GM23248 (cell line): Measurements from ENCODE around the gene KCNE4. TPM values are rescaled to one million over a fixed set of nuclear protein-coding genes. Genes with fewer than 3 reads are reported as not detected.
A peak's percentile ranks its signal among the peaks of the same experiment; 100 is the strongest.

Experiments
- DNase-seq: peaks from one replicate; pipeline ENCODE4 v3.0.0-alpha.2; 2015
- H2AFZ ChIP-seq: fragments of 200-600 bp; sonication (generic); 2 replicates; pipeline ENCODE4 v1.6.1; 2016; ENCODE audit warnings: antibody characterized with exemption
- H3F3A ChIP-seq: fragments of 200-600 bp; sonication (generic); 2 replicates; pipeline ENCODE4 v1.6.1; 2016; ENCODE audit warnings: mild to moderate bottlenecking, antibody characterized with exemption, mixed run types; ENCODE audit not compliant: insufficient read depth
- H3K27ac ChIP-seq: fragments of 200-600 bp; sonication (generic); 2 replicates; pipeline ENCODE4 v1.5.1; 2016; ENCODE audit warnings: mild to moderate bottlenecking
- H3K27me3 ChIP-seq: fragments of 200-600 bp; sonication (generic); replicated peaks from 2 replicates; pipeline ENCODE4 v1.6.1; 2016; ENCODE audit warnings: mild to moderate bottlenecking; ENCODE audit not compliant: insufficient read depth
- H3K36me3 ChIP-seq: fragments of 200-600 bp; sonication (generic); 2 replicates; pipeline ENCODE4 v1.6.1; 2016; ENCODE audit warnings: low read depth, mild to moderate bottlenecking
- H3K4me1 ChIP-seq: fragments of 200-600 bp; sonication (generic); 2 replicates; pipeline ENCODE4 v1.6.1; 2016; ENCODE audit warnings: mild to moderate bottlenecking; ENCODE audit not compliant: insufficient read depth
- H3K4me2 ChIP-seq: fragments of 200-600 bp; sonication (generic); one replicate; pipeline ENCODE4 v1.6.1; 2016; ENCODE audit warnings: mild to moderate bottlenecking; ENCODE audit not compliant: unreplicated experiment
- H3K4me3 ChIP-seq: fragments of 200-600 bp; sonication (generic); 2 replicates; pipeline ENCODE4 v1.5.1; 2016; ENCODE audit warnings: mild to moderate bottlenecking
- H3K79me2 ChIP-seq: fragments of 200-600 bp; sonication (generic); 2 replicates; pipeline ENCODE4 v1.6.1; 2016; ENCODE audit warnings: mild to moderate bottlenecking; ENCODE audit not compliant: insufficient read depth
- H3K9ac ChIP-seq: fragments of 200-600 bp; sonication (generic); 2 replicates; pipeline ENCODE4 v1.6.1; 2016; ENCODE audit warnings: mild to moderate bottlenecking
- H3K9me2 ChIP-seq: fragments of 200-600 bp; sonication (generic); 2 replicates; pipeline ENCODE4 v1.6.1; 2016; ENCODE audit warnings: mixed run types, mild to moderate bottlenecking, moderate library complexity; ENCODE audit not compliant: insufficient read depth
- H3K9me3 ChIP-seq: fragments of 200-600 bp; sonication (generic); one replicate; pipeline ENCODE4 v1.6.1; 2017; ENCODE audit warnings: low read depth
- H4K20me1 ChIP-seq: fragments of 200-600 bp; sonication (generic); 2 replicates; pipeline ENCODE4 v1.6.0; 2016; ENCODE audit not compliant: insufficient read depth
- EZH2 ChIP-seq: fragments of 200-600 bp; sonication (generic); IDR thresholded peaks from 2 replicates; pipeline ENCODE4 v1.6.1; 2018; ENCODE audit warnings: antibody characterized with exemption, mild to moderate bottlenecking; ENCODE audit not compliant: insufficient read depth, poor library complexity, severe bottlenecking
- EZH2phosphoT487 ChIP-seq: fragments of 200-600 bp; sonication (generic); IDR thresholded peaks from 2 replicates; pipeline ENCODE4 v1.6.1; 2018; ENCODE audit warnings: antibody characterized with exemption, moderate library complexity, mild to moderate bottlenecking, low read depth; ENCODE audit not compliant: insufficient read depth
- WGBS, 2 experiments: methylation state at CpG; one replicate each; pipeline ENCODE4 v1.1.6; 2015 to 2017; ENCODE audit warnings: low lambda C conversion rate in 2 of 2, low coverage in 1 of 2; ENCODE audit errors: missing lambda C conversion rate in 2 of 2; 5-methylcytosine and 5-hydroxymethylcytosine counted together
- in situ Hi-C: fragments of 300-500 bp; cut with MboI; formaldehyde crosslinking; loops from 2 replicates; pipeline ENCODE4 v1.15.0; 2020
- polyA plus RNA-seq: library from polyadenylated mRNA; unstranded; fragments of >200 nt; fragmentation: Nextera tagmentation; extraction: Ambion mirVana; gene quantifications from 2 replicates; pipeline ENCODE4 v1.2.1, GENCODE V29; 2016
- total RNA-seq: library from RNA; depleted of rRNA; stranded (reverse); fragments of >200 nt; shearing (Covaris generic); gene quantifications from 2 replicates; pipeline ENCODE4 v1.2.3, GENCODE V29; 2014

KCNE4 gene
- total and polyA plus RNA-seq, 2 experiments from 2014 or later: 3.3 to 5.9 TPM

DNA sequence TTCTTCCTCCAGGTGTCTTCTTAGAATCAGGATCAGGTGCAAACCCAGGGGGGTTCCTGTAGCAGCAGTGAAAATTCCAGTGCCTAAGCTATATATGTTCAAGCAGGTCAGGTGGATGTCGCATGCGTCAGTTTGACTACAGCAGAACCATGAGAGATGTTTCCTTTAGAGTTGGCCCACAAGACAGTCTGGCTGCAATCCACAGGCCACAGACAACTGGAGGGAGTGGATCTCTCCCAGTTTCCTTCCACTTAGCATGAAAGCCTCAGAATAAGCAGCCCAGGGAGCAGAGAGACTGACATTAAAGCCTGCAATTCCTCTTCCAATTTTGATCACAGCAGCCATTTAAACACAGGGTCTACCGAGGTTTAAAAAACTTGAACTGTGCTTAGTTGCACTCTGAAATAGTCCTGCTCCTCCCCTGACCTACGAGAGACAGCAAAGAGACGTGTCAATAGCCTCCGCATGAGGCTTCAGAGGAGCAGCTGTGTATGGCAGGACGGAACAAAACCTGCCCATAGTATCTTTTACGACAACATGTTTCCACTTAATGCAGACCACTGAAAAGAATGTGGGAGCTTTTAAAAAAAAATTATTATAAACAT, 988 bp upstream of the KCNE4 start:
- in situ Hi-C loops: no loop called here
- Histone ChIP-seq H3K9me2 (no peaks in the 10 kb centered on the region), H3K4me2 (peak overlapping the region; percentile 86), H3K27ac (no peak overlapping the region), H4K20me1 (no peaks in the 10 kb centered on the region), H3K9me3 (no peaks in the 10 kb centered on the region), H2AFZ (peak overlapping the region; percentile 86), H3K36me3 (no peaks in the 10 kb centered on the region), H3F3A (peaks cover 37% of the 10 kb centered on the region), H3K9ac (peak overlapping the region; percentile 79), H3K79me2 (no peaks in the 10 kb centered on the region), H3K4me3 (peak overlapping the region; percentile 82), H3K27me3 (no peaks in the 10 kb centered on the region), H3K4me1 (peaks cover 53% of the 10 kb centered on the region)
- peak; percentile 54 for DNase-seq
- WGBS, 2 experiments: 48 to 49% methylated on average over 8 of the region's 8 CpGs
- TF ChIP-seq EZH2: no peak
- TF ChIP-seq EZH2phosphoT487: no peak

- 88 to 90% methylated on average over 40 to 41 of the region's 42 CpGs for WGBS, 2 experiments
- Histone ChIP-seq H3K4me3 (peak overlapping the region; percentile 82), H2AFZ (peak overlapping the region; percentile 86; the same call in 1 of the 2 replicates), H3K36me3 (no peaks in the 10 kb centered on the region), H3K27ac (0 out of 2 replicates have a peak overlapping the region, but pooled peaks have one; percentile 9), H3K27me3 (no peaks in the 10 kb centered on the region), H3K4me2 (peak overlapping the region; percentile 86), H3F3A (peaks cover 23% of the 10 kb centered on the region), H3K79me2 (no peaks in the 10 kb centered on the region), H3K4me1 (peaks cover 37% of the 10 kb centered on the region), H4K20me1 (no peaks in the 10 kb centered on the region), H3K9me2 (no peaks in the 10 kb centered on the region), H3K9me3 (no peaks in the 10 kb centered on the region), H3K9ac (peak overlapping the region; percentile 79)
- no peak for DNase-seq
- no peak for TF ChIP-seq EZH2
- TF ChIP-seq EZH2phosphoT487: no peak
- in situ Hi-C loops: no loop called here
Measured at GRCh38 chr2:223052548-223053483, 826 bp downstream of the KCNE4 start.

DNA sequence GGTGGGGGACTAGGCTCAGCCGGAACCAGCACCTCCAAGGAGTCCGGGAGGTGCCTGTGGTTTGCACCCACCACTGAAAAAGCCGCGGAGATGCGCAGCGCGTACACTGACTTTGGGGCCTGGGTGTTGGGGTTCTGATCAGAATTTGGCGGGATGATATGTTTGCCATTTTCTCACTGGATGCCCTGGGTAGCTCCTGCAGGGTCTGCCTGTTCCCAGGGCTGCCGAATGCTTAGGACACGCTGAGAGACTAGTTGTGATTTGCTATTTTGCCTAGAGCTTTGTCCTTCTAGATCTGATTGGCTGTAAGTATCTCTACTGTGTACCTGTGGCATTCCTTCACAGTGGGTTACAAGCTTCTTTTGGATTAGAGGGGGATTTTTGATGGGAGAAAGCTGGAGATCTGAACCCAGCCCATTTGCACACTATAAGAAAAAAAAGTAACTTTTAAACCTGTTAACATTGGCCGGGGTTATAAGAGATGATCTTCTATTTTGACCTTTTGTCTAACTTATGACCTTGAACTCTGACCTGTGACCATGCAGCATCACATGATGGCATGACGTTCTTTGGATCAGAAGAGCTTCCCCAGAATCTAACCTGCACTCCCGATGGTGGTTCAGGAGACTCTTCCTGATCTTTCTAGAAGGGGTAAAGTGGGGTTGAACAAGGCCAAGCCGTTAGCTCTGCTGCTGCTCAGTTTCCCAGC, 1.6 kb downstream of the KCNE4 start:
- 76 to 78% methylated on average over 14 of the region's 14 CpGs for WGBS, 2 experiments
- Histone ChIP-seq H3K4me3 (peak overlapping the region; percentile 43), H3K36me3 (no peaks in the 10 kb centered on the region), H3K4me1 (peaks cover 29% of the 10 kb centered on the region), H2AFZ (peak overlapping the region; percentile 83), H3K27me3 (no peaks in the 10 kb centered on the region), H3K9ac (peak overlapping the region; percentile 68), H4K20me1 (no peaks in the 10 kb centered on the region), H3K79me2 (no peaks in the 10 kb centered on the region), H3K4me2 (peak overlapping the region; percentile 71), H3F3A (peaks cover 15% of the 10 kb centered on the region), H3K27ac (peak overlapping the region; percentile 84), H3K9me2 (no peaks in the 10 kb centered on the region), H3K9me3 (no peaks in the 10 kb centered on the region)
- in situ Hi-C loops: no loop called here
- DNase-seq: no peak
- TF ChIP-seq EZH2phosphoT487 (no peak), EZH2 (no peak)

DNA sequence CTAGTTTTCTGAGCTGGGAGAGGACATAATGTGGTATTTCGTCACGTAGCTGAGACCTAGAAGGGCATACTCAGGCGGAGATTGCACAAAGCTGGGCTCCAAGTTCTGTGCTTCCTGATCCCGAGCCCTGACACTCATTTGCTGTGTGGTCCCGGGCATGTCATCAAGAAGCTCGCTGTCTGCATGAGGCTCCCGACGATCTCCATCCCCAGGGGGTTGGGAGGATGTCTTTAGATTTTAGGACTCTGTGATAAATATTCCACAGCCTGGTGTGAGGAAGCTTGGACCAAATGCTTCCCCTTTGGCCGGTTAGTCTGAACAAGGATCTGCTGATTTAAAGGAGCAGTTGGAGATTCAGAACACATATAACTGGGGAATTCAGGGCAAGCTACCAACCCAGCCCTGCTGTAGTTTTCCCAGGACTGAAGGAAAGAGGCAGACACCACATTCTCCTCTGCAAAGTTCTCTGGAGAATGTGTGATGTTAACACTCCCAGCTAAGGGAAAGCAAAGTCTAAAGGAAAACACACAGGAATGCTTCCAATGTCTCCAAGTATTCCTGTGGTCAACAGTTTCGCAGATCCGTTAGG, 2.3 kb downstream of the KCNE4 start:
- H3K9me2 ChIP-seq: no peaks in the 10 kb centered on the region
- H3K79me2 ChIP-seq: no peaks in the 10 kb centered on the region
- no peak for TF ChIP-seq EZH2phosphoT487
- TF ChIP-seq EZH2: no peak
- no peaks in the 10 kb centered on the region for H3K27me3 ChIP-seq
- H3K4me2 ChIP-seq: peak overlapping the region; percentile 71
- peaks cover 29% of the 10 kb centered on the region for H3K4me1 ChIP-seq
- H3K27ac ChIP-seq: peak overlapping the region; percentile 84
- peak; percentile 82 for DNase-seq
- H3K9me3 ChIP-seq: no peaks in the 10 kb centered on the region
- H2AFZ ChIP-seq: peak overlapping the region; percentile 83
- H4K20me1 ChIP-seq: no peaks in the 10 kb centered on the region
- H3K9ac ChIP-seq: peak overlapping the region; percentile 68
- H3F3A ChIP-seq: peaks cover 8% of the 10 kb centered on the region
- 7 to 12% methylated on average over 11 of the region's 11 CpGs for WGBS, 2 experiments
- in situ Hi-C loops: no loop called here
- no peaks in the 10 kb centered on the region for H3K36me3 ChIP-seq
- H3K4me3 ChIP-seq: peak overlapping the region; percentile 43
